T-helper 9 cell (primary cell): ENCODE measurements around the gene OR51S1.
"Not testable (repeated sequence)": the region's sequence is repeated elsewhere in the genome, so short reads cannot be mapped to it uniquely, and the experiment has no call there.

ENCODE experiments used
- DNase-seq: peaks from one replicate; pipeline ENCODE4 v3.0.0-alpha.2; 2020

The OR51S1 gene

GRCh38 chr11:4804280-4804679 is 44.7 kb downstream of the OR51S1 start, which contains the start of gene OR52R1:
OR52R1 (minus strand) TSS chr11:4804380; CDS start chr11:4804380, 0 bp downstream.
- no peak for DNase-seq

DNA sequence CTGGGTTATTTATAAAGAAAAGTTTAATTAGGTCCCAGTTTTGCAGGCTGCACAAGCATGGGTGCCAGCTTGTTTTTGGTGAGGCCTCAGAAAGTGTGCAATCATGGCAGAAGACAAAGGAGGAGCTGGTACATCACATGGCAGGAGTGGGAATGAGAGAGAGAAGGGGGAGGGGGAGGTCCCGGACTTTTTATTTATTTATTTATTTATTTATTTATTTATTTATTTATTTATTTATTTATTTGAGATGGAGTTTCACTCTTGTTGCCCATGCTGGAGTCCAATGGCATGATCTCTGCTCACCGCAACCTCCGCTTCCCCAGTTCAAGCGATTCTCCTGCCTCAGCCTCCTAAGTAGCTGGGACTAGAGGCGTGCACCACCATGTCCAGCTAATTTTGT is 47.7 kb downstream of the OR51S1 start:
- DNase-seq: not testable (repeated sequence)

- DNase-seq: no peak
These were observed 50.4 kb downstream of the OR51S1 start for GRCh38 chr11:4798427-4799183.
